ENCODE results near the gene ANXA6.

The ANXA6 gene

GRCh38 chr5:151052836-151053235 lies 104.7 kb downstream of the ANXA6 start:
- no peaks in the 10 kb centered on the region for H3K27me3 ChIP-seq (replicated peaks; ENCODE audit: control insufficient read depth, insufficient read depth, low read length)
- H3K36me3 ChIP-seq (ENCODE audit: control insufficient read depth, insufficient read depth, low read length) = peaks cover 70% of the 10 kb centered on the region
- H3K4me3 ChIP-seq (replicated peaks; ENCODE audit: low read depth, low read length) = no peak overlapping the region
- no peak for DNase-seq (ENCODE audit: extremely low read depth, insufficient read length)
- no peak for TF ChIP-seq CTCF (IDR thresholded peaks at IDR 0.05; ENCODE audit: insufficient read depth, low read length, poor library complexity, severe bottlenecking)

GRCh38 chr5:151051931-151052608 lies 105.5 kb downstream of the ANXA6 start:
- H3K4me3 ChIP-seq (replicated peaks; ENCODE audit: low read depth, low read length) = no peak overlapping the region
- TF ChIP-seq CTCF (IDR thresholded peaks at IDR 0.05; ENCODE audit: insufficient read depth, low read length, poor library complexity, severe bottlenecking) = no peak
- no peak for DNase-seq (ENCODE audit: extremely low read depth, insufficient read length)
- peaks cover 71% of the 10 kb centered on the region for H3K36me3 ChIP-seq (ENCODE audit: control insufficient read depth, insufficient read depth, low read length)
- H3K27me3 ChIP-seq (replicated peaks; ENCODE audit: control insufficient read depth, insufficient read depth, low read length) = no peaks in the 10 kb centered on the region

- DNase-seq (ENCODE audit: extremely low read depth, insufficient read length) = peak; percentile 50
- peaks cover 66% of the 10 kb centered on the region for H3K36me3 ChIP-seq (ENCODE audit: control insufficient read depth, insufficient read depth, low read length)
- peak; percentile 82 for TF ChIP-seq CTCF (IDR thresholded peaks at IDR 0.05; ENCODE audit: insufficient read depth, low read length, poor library complexity, severe bottlenecking)
- no peak overlapping the region for H3K4me3 ChIP-seq (replicated peaks; ENCODE audit: low read depth, low read length)
- H3K27me3 ChIP-seq (replicated peaks; ENCODE audit: control insufficient read depth, insufficient read depth, low read length) = no peaks in the 10 kb centered on the region
Observed at GRCh38 chr5:151051066-151051930, 106.3 kb downstream of the ANXA6 start.
